Cardiac muscle cell (in vitro differentiated cells and primary cell): ENCODE data around the gene HOXD13. TPM values are rescaled to one million over a fixed set of nuclear protein-coding genes. Genes with fewer than 3 reads are reported as not detected.

ENCODE experiments used
- DNase-seq, 2 donors: peaks; one replicate each; pipeline versions ENCODE4 v3.0.0 to v3.0.0-alpha.2; 2010 to 2017; ENCODE audit warnings: low read depth in 1 of 2, low spot score in 1 of 2
- H3K27ac ChIP-seq: fragments of 200-600 bp; sonication (generic); 2 replicates; pipeline ENCODE4 v1.5.1; 2016
- H3K27me3 ChIP-seq: fragments of 200-600 bp; sonication (generic); 2 replicates; pipeline ENCODE4 v1.6.0; 2016; ENCODE audit warnings: control low read depth
- H3K36me3 ChIP-seq: fragments of 200-600 bp; sonication (generic); 2 replicates; pipeline ENCODE4 v1.5.1; 2016; ENCODE audit warnings: control low read depth
- H3K4me1 ChIP-seq: fragments of 200-600 bp; sonication (generic); 2 replicates; pipeline ENCODE4 v1.8.1; 2017; ENCODE audit warnings: low read depth, mild to moderate bottlenecking, mixed run types
- H3K4me3 ChIP-seq: fragments of 200-600 bp; sonication (generic); 2 replicates; pipeline ENCODE4 v1.5.1; 2016; ENCODE audit warnings: mild to moderate bottlenecking
- H3K9me3 ChIP-seq: fragments of 200-600 bp; sonication (generic); 2 replicates; pipeline ENCODE4 v1.5.1; 2017; ENCODE audit warnings: low read depth, mild to moderate bottlenecking, control low read depth
- polyA plus RNA-seq: library from polyadenylated mRNA; unstranded; fragments of >200 nt; fragmentation: Nextera tagmentation; extraction: Ambion mirVana; gene quantifications from 2 replicates; pipeline ENCODE4 v1.2.1, GENCODE V29; 2016
- total RNA-seq: library from RNA; depleted of rRNA; stranded (reverse); fragments of >200 nt; gene quantifications from 2 replicates; pipeline ENCODE4 v1.2.3, GENCODE V29; 2016
- TF ChIP-seq, protein P1 (sequence below): IDR thresholded peaks from 2 replicates; pipeline ENCODE4 v1.5.1; 2012; ENCODE audit warnings: low read depth, mild to moderate bottlenecking, low read length

Gene HOXD13
- total and polyA plus RNA-seq, 2 experiments from 2014 or later, result not detected

DNA sequence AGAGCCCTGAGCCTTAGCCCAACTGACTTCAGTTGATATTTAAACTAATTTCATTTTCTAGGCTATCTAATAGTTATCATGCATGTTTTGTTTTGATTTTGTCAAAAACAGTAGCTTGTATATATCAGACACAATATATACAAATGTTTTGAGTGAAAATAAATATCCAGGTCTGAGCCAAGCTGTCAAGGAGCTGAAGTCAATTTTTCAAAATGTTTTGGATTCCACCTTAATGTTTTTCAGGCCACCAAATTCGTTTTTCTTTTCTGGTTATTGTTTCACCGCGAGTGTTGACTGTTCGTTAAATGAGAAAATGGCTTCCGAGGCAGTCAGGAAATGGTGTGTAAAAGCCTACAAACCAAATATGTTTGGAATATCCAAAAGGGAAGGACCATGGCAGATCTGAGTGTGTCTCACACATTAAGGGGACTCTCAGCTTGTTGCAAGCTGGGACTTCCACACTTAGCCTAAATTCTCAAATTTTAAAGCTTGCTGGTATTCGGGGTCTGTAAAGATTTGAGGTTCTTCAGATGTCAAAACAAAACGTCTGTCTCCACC lies 9.9 kb downstream of the HOXD13 start:
- H3K36me3 ChIP-seq, result no peaks in the 10 kb centered on the region
- H3K9me3 ChIP-seq, result no peaks in the 10 kb centered on the region
- TF ChIP-seq, protein P1, sequence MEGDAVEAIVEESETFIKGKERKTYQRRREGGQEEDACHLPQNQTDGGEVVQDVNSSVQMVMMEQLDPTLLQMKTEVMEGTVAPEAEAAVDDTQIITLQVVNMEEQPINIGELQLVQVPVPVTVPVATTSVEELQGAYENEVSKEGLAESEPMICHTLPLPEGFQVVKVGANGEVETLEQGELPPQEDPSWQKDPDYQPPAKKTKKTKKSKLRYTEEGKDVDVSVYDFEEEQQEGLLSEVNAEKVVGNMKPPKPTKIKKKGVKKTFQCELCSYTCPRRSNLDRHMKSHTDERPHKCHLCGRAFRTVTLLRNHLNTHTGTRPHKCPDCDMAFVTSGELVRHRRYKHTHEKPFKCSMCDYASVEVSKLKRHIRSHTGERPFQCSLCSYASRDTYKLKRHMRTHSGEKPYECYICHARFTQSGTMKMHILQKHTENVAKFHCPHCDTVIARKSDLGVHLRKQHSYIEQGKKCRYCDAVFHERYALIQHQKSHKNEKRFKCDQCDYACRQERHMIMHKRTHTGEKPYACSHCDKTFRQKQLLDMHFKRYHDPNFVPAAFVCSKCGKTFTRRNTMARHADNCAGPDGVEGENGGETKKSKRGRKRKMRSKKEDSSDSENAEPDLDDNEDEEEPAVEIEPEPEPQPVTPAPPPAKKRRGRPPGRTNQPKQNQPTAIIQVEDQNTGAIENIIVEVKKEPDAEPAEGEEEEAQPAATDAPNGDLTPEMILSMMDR, result no peak
- DNase-seq, result no peak
- no peak overlapping the region for H3K4me3 ChIP-seq
- no peak overlapping the region for H3K27ac ChIP-seq
- peaks cover 100% of the 10 kb centered on the region for H3K27me3 ChIP-seq
- peaks cover 5% of the 10 kb centered on the region for H3K4me1 ChIP-seq

DNA sequence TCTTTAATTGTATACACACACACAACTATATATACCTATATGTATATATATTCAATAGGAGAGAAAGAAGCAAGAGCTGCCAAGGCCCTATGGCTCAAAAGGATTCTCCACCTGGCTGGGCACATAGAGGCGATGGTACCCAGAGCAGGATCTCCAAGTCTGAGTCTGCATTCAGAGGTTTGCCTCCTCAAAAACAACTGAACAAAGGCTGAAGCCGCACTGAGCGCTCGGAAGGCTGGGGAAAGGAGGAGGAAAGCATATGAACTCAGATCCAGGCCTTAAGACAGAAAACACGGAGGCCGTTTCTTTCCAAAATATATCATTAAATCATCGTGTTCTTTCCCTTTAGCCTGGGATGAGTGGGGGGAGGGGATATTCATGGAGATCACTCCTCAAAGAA lies 10.7 kb downstream of the HOXD13 start:
- Histone ChIP-seq H3K36me3 (no peaks in the 10 kb centered on the region), H3K9me3 (no peaks in the 10 kb centered on the region), H3K27ac (no peak overlapping the region), H3K4me1 (peaks cover 5% of the 10 kb centered on the region), H3K4me3 (no peak overlapping the region), H3K27me3 (peaks cover 99% of the 10 kb centered on the region)
- no peak for DNase-seq
- TF ChIP-seq, protein P1, result no peak

DNA sequence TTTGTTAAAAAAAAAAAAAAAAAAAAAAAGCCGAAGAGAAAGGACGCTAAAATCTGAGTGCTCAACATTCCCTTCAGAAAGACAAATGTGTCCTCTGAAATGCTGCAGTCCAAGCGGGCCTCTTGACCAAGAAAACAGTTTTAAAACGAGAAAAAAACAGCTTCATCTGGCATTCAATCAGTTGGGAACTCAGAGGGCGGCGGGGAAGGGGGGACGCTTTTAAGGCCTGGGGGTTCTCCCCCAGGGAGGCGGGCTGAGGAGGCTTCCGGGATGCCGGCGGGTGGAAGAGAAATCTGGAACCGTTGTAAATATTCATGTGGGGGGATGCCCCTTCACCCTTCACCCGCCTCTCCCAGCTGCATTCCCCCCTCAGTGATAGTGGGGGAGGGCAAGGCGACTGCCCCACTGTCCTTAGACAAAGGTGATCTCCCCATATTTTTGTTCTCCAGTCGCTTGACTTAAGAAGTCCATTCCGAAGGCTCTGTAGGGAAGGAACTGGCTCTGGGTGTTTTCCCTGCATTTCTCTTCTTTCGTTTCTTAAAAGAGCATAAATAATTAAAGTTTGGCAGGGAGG lies 11.3 kb downstream of the HOXD13 start:
- Histone ChIP-seq H3K27ac (no peak overlapping the region), H3K4me1 (peaks cover 5% of the 10 kb centered on the region), H3K27me3 (peaks cover 99% of the 10 kb centered on the region), H3K4me3 (no peak overlapping the region), H3K36me3 (no peaks in the 10 kb centered on the region), H3K9me3 (no peaks in the 10 kb centered on the region)
- TF ChIP-seq, protein P1, result no peak
- DNase-seq, result no peak

DNA sequence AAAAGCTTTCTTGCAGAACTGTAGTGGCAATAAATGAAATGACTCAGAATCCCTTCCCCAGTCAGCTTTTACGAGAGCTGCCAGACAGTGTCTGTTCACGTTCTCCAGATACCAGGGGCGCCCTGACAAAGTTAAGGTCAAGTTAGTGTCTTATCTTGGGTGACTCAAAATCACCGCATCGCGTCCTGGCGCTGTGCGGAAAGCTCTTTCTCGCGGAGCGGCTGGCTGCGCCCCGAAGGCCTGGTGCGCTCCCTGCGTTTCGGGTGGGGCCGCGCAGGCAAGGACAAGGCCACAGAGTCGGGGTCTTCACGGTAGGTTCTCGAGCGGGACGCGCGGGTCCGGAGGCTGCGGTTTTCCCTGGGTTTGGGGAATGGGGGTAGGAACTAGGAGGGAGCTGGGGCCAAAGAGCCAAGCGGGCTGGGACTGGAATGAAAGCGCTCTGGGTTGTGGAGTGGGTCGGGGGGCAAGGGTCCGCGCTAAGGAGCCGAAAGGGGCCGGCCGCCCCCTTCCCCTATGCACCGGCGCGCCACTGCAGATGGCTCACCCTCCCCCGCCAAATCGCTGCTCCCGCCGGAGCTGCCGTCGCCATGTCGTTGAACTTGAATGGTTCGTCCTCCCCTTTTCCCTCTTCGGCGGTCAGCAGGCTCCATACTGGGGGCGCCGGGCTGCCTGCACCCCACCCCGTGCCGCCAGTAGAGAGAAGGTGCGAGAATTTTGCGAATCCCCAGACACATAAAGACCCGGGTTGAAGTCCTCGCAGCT lies 12.0 kb downstream of the HOXD13 start:
- Histone ChIP-seq H3K4me1 (peaks cover 5% of the 10 kb centered on the region), H3K27me3 (peaks cover 99% of the 10 kb centered on the region), H3K36me3 (no peaks in the 10 kb centered on the region), H3K27ac (no peak overlapping the region), H3K4me3 (no peak overlapping the region), H3K9me3 (no peaks in the 10 kb centered on the region)
- DNase-seq, result peak in 1 of 2 donors; percentile 44
- TF ChIP-seq, protein P1, result no peak

DNA sequence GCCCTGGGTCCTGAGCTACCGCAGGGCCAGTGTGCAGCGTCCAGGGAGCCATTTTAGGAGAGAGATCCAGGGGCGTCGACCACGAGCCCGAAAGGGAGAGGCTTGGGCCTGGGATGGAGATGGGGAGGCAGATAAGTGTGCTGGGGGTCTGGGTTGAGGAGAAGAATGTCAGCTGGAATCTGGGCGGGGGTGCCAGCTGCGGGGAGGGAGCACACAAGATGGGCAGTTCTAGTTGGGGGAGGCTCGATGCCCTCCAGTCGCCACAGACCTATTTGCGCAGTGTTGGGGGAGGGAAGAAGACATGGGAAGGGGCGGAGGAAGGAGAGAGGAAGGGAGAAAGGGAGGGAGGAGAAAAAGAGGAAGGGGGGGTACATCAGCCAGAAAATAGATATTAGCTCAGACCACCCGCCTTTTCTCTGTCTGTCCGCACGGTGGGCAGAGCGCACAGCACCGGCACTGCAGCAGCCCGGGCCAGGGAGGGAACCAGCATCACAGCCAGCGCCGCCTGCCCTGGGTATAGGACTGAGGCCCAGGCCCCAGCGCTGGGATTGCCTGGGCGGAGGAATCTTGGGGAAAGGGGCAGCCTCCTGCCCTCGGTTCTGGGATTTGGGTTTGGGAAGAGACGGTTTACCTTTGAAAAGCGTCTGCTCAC lies 12.7 kb downstream of the HOXD13 start:
- peaks cover 5% of the 10 kb centered on the region for H3K4me1 ChIP-seq
- H3K27me3 ChIP-seq, result peaks cover 99% of the 10 kb centered on the region
- TF ChIP-seq, protein P1, result no peak
- no peaks in the 10 kb centered on the region for H3K9me3 ChIP-seq
- H3K4me3 ChIP-seq, result no peak overlapping the region
- no peak overlapping the region for H3K27ac ChIP-seq
- no peak for DNase-seq
- no peaks in the 10 kb centered on the region for H3K36me3 ChIP-seq
